ENCODE data around the gene PTPRE. TPM values are rescaled to one million over a fixed set of nuclear protein-coding genes. Genes with fewer than 3 reads are reported as not detected.

PTPRE gene, protein sequence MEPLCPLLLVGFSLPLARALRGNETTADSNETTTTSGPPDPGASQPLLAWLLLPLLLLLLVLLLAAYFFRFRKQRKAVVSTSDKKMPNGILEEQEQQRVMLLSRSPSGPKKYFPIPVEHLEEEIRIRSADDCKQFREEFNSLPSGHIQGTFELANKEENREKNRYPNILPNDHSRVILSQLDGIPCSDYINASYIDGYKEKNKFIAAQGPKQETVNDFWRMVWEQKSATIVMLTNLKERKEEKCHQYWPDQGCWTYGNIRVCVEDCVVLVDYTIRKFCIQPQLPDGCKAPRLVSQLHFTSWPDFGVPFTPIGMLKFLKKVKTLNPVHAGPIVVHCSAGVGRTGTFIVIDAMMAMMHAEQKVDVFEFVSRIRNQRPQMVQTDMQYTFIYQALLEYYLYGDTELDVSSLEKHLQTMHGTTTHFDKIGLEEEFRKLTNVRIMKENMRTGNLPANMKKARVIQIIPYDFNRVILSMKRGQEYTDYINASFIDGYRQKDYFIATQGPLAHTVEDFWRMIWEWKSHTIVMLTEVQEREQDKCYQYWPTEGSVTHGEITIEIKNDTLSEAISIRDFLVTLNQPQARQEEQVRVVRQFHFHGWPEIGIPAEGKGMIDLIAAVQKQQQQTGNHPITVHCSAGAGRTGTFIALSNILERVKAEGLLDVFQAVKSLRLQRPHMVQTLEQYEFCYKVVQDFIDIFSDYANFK
- polyA plus RNA-seq (2012; ENCODE audit: missing spikeins), result 4.7 TPM

DNA sequence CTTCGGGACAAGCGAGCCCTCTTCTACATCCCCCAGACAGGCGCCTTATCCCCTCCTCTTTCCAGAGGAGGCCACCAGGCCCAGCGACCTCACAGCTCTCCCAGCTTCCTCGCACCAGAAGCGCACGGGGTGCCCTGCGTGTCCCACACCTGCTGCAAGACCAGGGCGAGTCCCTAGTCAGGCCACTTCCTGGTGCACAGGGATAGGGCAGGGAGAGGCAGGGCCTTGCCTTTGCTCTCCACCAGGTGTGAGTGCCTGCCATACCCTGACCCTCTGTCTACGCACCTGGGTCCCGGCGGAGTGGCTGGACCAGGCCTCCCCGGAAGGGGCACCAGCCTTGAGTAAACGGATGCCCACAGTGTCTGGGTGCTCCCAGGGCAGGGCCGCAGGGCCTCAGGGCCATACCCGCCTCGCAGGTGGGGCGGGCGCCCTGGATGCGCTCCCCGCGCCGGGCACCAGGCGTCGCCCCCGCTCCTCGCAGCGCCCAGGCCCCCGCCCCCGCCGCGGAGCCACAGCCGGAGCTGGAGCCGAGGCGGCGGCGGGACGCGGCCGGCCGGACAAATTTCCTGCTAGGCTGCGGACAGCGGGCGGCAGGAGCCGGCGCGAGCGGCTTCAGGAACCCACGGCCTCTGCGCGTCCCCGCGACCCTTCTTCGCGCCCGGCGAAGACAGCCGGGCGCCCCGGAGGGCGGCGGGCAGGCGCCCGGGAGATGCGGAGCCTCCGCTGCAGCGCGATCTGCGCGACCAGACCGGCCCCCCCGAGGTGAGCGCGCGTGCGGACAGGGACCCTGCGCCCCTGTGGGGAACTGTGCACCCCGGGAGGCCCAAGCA, at the start of gene PTPRE:
Gene PTPRE (plus strand): TSS at position 556 of the 830 bp plus-strand sequence. CDS start 133,779 bp downstream, outside the sequence.
- TF ChIP-seq POLR2A (IDR thresholded peaks at IDR 0.05; ENCODE audit: low read depth, low read length) (no peak), TAF1 (IDR thresholded peaks at IDR 0.05; ENCODE audit: borderline replicate concordance, low read depth, low read length) (no peak), POLR2AphosphoS5 (IDR thresholded peaks at IDR 0.05; ENCODE audit: low read depth, low read length) (no peak)
- DNase-seq (ENCODE audit: insufficient read length) (peak; percentile 59), FAIRE-seq (no peak)

DNA sequence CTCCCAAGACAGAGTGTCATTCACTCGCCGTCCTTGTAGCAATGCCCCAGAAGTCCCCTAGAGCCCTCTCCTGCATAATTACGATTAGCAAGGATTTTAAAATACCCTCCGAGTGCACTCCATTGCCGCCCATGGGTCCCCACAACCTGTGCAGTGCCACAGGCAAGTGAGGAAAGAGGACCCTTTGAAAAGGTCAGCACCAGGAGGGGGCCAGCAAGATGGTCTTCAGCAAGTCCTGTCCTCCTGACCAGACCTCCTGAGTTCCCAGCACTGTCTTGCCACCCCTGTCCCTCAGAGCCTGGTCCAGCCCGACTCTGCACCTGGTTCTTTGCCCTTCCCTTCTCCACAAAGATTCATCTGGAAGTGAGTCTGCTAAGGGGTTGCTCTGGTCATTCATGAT, 46.3 kb upstream of the PTPRE start:
- no peak for FAIRE-seq
- TF ChIP-seq TAF1 (IDR thresholded peaks at IDR 0.05; ENCODE audit: borderline replicate concordance, low read depth, low read length) (no peak), POLR2A (IDR thresholded peaks at IDR 0.05; ENCODE audit: low read depth, low read length) (no peak), POLR2AphosphoS5 (IDR thresholded peaks at IDR 0.05; ENCODE audit: low read depth, low read length) (no peak)
- DNase-seq (ENCODE audit: insufficient read length), result no peak

GRCh38 chr10:127863231-127863825, 43.6 kb upstream of the PTPRE start:
- TF ChIP-seq POLR2A (IDR thresholded peaks at IDR 0.05; ENCODE audit: low read depth, low read length) (no peak), TAF1 (IDR thresholded peaks at IDR 0.05; ENCODE audit: borderline replicate concordance, low read depth, low read length) (no peak), POLR2AphosphoS5 (IDR thresholded peaks at IDR 0.05; ENCODE audit: low read depth, low read length) (no peak)
- DNase-seq (ENCODE audit: insufficient read length) (no peak), FAIRE-seq (no peak)

GRCh38 chr10:127866276-127867013, 40.5 kb upstream of the PTPRE start:
- TF ChIP-seq TAF1 (IDR thresholded peaks at IDR 0.05; ENCODE audit: borderline replicate concordance, low read depth, low read length) (no peak), POLR2A (IDR thresholded peaks at IDR 0.05; ENCODE audit: low read depth, low read length) (no peak), POLR2AphosphoS5 (IDR thresholded peaks at IDR 0.05; ENCODE audit: low read depth, low read length) (no peak)
- DNase-seq (ENCODE audit: insufficient read length) (no peak), FAIRE-seq (no peak)

- FAIRE-seq (no peak), DNase-seq (ENCODE audit: insufficient read length) (no peak)
- TF ChIP-seq TAF1 (IDR thresholded peaks at IDR 0.05; ENCODE audit: borderline replicate concordance, low read depth, low read length), result no peak
- TF ChIP-seq POLR2AphosphoS5 (IDR thresholded peaks at IDR 0.05; ENCODE audit: low read depth, low read length), result no peak
- no peak for TF ChIP-seq POLR2A (IDR thresholded peaks at IDR 0.05; ENCODE audit: low read depth, low read length)
Measured at GRCh38 chr10:127867805-127868204, 39.1 kb upstream of the PTPRE start.

DNA sequence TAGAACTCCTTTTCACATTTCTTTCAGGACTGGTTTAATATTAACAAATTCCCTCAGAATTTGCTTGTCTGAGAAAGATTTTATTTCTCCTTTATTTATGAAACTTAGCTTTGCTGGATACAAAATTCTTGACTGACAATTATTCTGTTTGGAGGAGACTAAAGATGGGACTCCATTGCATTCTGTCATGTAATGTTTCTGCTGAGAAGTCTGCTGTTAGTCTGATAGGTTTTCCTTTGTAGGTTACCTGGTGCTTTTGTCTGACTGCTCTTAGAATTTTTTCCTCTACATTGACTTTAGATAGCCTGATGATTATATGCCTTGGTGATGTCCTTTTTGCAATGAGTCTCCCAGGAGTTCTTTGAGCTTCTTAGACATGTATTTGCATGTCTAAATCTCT, 37.6 kb upstream of the PTPRE start:
- no peak for FAIRE-seq
- no peak for DNase-seq (ENCODE audit: insufficient read length)
- TF ChIP-seq POLR2AphosphoS5 (IDR thresholded peaks at IDR 0.05; ENCODE audit: low read depth, low read length), result no peak
- TF ChIP-seq TAF1 (IDR thresholded peaks at IDR 0.05; ENCODE audit: borderline replicate concordance, low read depth, low read length), result no peak
- no peak for TF ChIP-seq POLR2A (IDR thresholded peaks at IDR 0.05; ENCODE audit: low read depth, low read length)

DNA sequence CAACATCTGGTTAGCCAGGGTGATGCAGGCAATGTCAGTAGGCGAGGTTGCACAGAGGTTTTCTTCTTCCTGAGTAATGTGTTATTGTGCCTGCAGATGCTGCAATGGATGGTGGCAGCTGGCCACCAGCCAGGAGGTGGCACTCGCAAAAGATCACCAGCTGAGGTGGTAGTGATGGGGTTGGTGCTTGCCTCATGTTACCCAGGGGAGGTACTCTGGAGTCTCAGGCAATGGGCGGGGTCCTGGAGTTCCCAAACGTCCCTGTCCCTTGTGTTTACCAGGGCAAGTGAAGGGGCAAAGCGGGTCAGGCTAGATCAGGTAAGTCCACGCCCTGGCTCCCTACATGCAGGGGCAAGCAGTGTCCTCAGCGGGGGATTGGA, 35.3 kb upstream of the PTPRE start:
- TF ChIP-seq POLR2AphosphoS5 (IDR thresholded peaks at IDR 0.05; ENCODE audit: low read depth, low read length) (no peak), POLR2A (IDR thresholded peaks at IDR 0.05; ENCODE audit: low read depth, low read length) (no peak), TAF1 (IDR thresholded peaks at IDR 0.05; ENCODE audit: borderline replicate concordance, low read depth, low read length) (no peak)
- no peak for FAIRE-seq
- no peak for DNase-seq (ENCODE audit: insufficient read length)

GRCh38 chr10:127872011-127872761, 34.7 kb upstream of the PTPRE start:
- DNase-seq (ENCODE audit: insufficient read length), result no peak
- no peak for FAIRE-seq
- TF ChIP-seq POLR2AphosphoS5 (IDR thresholded peaks at IDR 0.05; ENCODE audit: low read depth, low read length), result no peak
- no peak for TF ChIP-seq POLR2A (IDR thresholded peaks at IDR 0.05; ENCODE audit: low read depth, low read length)
- TF ChIP-seq TAF1 (IDR thresholded peaks at IDR 0.05; ENCODE audit: borderline replicate concordance, low read depth, low read length), result no peak

- no peak for TF ChIP-seq TAF1 (IDR thresholded peaks at IDR 0.05; ENCODE audit: borderline replicate concordance, low read depth, low read length)
- TF ChIP-seq POLR2A (IDR thresholded peaks at IDR 0.05; ENCODE audit: low read depth, low read length), result no peak
- no peak for TF ChIP-seq POLR2AphosphoS5 (IDR thresholded peaks at IDR 0.05; ENCODE audit: low read depth, low read length)
- FAIRE-seq (no peak), DNase-seq (ENCODE audit: insufficient read length) (no peak)
Measured at GRCh38 chr10:127872871-127873600, 33.9 kb upstream of the PTPRE start.
